HUDEP-2 (cell line): ENCODE data around the gene SELENOM.
"Not testable (repeated sequence)": the region's sequence is repeated elsewhere in the genome, so short reads cannot be mapped to it uniquely, and the experiment has no call there.

ENCODE experiments used
- DNase-seq, 76 experiments: peaks; one replicate each; lab custom pipeline; 2025; ENCODE audit not compliant: unreplicated experiment in 76 of 76; lab: John Stamatoyannopoulos, UW

The SELENOM gene

DNA sequence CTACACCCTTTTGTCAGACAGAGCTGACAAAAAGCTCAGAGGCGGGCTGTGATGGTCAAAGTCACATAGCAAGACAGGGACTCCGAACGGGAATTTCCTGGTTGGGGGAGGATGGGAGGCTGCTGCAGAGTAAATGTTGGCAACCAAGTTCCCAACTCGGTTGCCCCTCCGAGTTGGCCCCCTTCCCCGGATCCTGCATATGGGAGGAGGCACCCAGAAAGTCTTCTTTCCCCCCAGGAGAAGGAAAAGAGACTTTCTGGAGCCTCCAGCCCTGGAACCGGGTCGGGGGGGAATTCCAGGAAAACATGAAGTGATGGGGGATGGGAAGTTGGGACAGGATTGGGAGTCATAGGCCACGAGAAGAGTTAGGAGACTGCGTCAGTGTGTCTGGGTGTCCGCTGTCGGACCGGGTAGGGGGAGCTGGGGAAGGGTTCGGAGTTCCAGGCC, 614 bp downstream of the SELENOM start:
- no peak for DNase-seq

DNA sequence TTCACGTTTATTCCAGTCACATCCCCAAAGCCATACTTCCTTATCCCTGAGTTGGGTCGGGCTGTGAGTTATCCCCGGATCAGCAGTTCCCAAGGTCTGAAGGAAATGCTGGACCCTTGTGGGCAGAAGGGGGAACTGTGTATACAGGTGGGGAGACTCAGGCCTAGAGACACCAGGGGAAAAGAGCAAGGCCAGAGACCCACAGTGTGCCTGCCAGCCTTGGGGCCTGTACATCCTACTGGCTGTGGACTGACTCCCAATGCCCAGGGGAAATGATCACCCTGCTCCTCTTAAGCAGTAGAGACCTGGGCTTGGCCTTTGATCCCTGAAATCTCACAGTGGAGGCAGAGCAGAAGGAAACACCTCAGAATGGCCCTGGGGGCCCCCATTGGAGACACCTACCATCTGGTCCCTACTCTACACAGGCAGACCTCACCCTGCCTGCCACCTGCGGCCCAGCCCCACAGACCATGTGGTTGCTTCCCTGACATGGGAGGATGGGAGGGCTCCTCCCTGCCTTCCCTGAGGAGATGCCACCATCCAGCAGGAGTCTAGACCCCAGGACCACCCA, 1.3 kb downstream of the SELENOM start:
- no peak for DNase-seq

DNA sequence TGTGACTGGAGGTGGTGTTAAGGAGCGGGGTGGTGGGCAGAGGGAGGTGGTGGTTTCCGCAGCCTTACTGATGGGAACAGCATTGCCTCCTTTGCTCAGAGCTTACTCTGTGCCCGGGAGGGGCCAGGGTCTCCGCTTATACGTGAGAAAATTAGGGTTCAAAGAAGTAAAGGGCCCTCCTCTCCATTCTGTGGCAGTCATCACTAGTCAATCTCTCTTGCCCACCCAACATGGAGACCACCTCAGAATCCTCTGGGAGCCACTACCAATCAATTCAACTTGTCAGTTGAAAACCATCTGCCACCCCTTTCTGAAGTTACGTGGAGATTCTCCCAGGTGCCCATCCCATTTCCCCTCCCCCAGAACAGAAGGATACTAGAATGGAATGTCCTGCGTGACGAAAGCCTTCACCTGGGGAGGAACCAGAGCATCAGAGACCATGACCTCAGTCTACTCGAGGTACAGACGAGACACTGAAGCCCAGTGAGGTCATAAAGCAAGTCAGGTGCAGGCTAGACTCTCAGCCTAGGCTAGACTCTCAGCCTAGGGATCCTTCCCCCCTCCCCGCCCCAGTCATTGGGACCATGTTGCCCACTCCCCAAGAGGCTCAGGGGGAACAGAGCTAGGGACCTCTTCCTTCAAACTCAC, 2.0 kb downstream of the SELENOM start:
- no peak for DNase-seq

DNA sequence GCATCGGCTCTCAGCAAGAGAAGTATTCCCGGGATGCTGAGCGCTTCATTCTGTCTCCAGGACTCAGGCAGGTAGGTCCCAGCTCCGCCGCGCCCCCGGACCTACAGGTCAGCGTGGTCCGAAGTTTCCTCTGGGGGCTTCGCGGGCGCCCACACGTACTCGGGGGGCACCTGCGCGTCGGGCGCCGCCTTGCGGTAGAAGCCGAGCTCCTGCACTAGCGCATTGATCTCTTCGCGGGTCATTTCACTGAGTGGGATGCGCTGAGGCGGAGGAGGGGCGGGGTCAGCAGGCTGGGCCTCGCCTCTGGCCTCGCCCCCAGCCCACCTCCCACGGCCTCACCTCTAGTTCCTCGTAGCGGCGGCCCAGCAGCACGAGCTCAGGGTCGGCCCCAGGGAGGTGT, 2.5 kb downstream of the SELENOM start:
- DNase-seq = peak in 1 of 76 experiments; percentile 7

DNA sequence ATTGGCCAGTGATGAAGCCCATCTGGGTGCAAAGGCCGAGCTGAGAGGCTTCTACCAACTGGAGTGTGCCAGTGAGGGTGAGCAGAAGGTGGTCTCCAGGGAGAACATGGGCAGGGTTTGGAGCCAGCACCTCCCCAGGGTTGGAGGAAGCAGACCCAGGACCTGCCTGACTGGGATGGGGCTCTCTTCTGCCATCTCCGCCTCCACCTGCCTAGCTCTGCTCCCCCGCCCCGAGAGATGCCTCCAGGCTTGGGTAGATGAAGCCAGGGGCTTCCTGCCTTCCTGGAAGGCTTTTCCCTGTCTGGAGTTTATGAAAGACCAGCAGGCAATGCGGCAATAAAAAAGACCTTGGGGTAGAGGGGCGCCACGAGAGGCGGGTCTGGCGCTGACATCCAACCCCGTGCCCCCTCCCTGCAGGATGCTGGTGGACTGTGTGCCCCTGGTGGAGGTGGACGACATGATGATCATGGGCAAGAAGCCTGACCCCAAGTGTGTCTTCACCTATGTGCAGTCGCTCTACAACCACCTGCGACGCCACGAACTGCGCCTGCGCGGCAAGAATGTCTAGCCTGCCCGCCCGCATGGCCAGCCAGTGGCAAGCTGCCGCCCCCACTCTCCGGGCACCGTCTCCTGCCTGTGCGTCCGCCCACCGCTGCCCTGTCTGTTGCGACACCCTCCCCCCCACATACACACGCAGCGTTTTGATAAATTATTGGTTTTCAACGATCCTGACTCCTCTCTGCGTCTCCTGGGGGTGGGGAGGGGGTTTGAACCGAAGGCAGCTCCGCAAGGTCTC, 3.3 kb downstream of the SELENOM start:
- no peak for DNase-seq

DNA sequence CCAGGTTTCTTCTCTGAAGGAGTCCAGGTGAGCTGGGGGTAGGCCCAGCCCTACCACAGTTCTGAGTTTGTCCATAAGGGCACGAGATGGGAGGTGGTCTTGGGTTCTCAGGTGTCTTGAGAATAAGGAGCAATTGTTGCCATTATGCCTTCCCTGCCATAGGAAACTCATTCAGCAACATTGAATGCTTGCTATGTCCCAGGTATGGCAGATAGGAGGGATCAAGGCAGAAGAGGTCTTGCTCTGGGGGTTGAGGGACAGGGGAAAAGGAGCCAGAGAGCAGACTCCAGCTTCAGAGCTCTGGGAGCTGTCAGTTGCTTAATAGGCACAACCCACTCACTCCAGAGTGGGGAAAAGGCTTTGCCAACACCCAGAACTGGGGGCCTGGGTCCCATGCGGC, 4.3 kb downstream of the SELENOM start:
- no peak for DNase-seq

DNA sequence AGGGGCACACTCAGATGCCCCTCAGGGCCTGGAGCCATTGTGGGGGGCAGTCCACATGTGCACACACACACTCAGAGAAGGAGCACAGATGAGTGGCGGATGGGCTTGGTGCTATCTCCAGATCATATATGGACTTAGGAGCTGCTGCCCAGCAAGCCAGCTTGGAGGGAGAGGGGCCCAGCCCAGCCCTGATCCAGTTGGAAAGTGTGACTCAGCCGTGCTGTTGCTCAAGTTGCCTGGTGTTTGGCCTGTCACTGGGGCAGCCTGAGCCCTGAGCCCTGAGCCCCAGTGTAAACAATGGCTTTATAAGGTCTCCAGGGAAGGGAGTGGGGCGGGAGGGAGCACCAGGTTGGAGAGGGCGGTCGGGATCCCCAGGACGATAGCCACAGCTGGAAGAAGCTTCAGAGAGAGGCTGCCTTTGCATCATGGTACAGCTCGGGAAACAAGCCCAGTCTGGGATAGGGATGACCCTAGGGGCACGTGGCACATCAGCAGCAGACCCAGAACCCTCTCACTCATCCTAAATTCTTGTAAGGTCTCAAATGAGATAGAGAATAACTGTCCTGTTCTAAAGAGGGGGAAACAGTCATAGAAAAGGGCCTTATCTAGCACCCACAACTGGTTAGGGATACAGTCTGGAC, 4.8 kb downstream of the SELENOM start:
- peak in 6 of 76 experiments; percentile 6 to 43 (median 20) for DNase-seq

DNA sequence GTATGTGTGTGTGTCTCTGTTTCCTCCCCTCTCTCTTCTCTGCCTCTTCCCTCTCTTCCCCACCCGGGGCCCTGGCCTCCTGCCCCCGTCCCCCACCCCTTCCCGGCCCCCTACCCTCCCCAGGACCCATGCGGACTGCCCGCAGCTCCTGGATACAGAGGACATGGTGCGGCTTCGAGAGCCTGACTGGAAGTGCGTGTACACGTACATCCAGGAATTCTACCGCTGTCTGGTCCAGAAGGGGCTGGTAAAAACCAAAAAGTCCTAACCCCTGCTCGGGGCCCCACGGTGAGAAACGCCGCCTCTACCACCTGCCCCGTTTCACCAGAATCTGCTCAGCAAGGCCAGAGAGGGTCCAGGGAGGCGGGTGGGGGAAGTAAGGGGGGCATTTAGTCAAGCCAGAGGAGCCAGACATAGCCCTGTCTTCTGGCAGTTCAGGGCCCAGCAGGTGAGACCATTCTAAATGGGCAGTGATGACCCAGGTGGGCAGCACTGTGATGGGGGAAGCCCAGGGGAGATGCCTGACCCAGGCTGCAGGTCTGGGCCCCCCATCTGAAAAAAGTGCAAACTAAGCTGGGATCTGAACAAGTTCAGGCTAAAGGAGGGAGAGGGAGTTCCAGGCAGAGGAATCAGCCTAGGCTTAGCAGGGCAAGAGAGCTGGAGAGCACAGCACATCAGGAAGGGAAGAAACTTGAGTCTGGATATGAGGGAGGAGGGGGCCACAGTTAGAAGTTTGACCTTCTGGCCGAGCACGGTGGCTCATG, 6.4 kb downstream of the SELENOM start:
- DNase-seq = no peak

DNA sequence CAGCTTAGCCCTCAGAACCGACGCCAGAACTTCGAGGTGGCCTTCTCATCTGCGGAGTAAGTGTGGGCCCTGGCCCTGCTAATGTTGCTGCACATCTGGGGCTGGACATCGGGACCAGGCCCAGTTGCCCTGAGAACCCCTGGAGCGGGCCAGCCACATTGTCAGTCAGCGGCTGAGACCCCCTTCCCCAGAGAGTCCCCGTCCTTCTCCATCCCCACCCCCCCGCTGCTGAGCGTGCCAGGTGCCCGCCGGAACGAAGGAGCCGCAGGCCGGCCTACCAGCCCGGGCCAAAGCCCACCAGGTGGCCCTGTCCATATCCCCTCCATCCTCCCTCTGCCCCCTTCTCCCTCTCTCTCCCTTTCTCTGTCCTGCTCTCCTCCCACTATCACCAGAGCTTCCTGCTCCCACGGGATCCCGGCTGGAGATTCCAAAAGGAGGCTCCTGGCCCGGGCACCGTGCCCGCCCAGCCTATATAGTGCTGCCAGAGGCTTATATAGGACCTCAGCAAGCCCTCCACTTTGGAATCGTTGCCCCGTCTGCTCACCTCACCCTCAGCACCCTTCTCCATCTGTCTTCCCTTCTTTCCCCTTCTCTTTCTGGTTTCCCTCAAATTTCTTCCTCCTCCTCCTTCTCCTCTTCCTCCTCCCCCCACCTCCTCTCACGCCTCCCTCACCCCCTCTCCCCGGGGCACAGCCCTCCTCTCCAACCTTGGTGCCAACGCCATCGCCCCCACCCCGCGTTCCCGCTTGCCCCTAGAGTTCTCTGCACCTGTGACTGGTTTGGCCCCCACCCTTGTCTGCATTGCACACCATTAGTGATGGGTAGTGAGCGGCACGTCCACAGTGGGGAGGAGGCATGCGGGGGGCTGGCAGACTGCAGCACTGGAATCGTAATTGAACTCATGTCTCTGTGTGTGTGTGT, 7.3 kb downstream of the SELENOM start:
- DNase-seq = no peak

DNA sequence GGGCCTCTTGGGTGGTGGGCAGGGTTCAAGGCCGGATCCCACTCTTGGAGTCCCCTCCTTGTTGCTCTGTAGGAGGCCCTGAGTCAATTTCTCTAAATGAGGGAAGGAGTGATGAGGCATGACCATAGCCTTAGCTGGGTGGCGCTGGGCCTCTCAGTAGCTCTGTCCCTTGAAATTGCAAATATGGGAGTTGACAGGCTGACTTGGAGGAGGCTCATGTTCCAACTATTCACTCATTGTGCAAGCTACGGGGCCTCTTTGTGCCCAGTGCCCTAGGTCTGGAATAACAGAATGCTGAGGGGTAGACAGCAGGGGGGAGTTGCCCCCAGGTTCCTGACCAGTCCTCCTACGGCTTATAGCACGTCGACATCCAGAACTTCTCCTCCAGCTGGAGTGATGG, 8.0 kb downstream of the SELENOM start:
- DNase-seq = no peak

DNA sequence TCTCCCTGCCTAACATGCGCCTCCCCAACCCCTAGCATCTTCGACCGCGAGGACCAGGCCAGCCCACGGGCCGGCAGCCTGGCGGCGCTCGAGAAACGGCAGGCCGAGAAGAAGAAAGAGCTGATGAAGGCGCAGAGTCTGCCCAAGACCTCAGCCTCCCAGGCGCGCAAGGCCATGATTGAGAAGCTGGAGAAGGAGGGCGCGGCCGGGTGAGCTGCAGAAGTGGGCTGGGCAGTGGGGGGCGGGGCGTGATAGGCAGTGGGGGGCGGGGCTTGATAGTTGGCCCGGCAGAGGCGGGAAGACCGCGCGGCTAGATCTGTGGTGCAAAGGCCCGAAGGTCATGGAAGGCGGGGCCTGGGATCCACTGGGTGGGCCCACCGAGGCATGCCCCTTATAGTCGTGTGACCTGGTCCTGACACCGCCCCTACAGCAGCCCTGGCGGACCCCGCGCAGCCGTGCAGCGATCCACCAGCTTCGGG, 8.7 kb downstream of the SELENOM start:
- DNase-seq = peak in 1 of 76 experiments; percentile 17

DNA sequence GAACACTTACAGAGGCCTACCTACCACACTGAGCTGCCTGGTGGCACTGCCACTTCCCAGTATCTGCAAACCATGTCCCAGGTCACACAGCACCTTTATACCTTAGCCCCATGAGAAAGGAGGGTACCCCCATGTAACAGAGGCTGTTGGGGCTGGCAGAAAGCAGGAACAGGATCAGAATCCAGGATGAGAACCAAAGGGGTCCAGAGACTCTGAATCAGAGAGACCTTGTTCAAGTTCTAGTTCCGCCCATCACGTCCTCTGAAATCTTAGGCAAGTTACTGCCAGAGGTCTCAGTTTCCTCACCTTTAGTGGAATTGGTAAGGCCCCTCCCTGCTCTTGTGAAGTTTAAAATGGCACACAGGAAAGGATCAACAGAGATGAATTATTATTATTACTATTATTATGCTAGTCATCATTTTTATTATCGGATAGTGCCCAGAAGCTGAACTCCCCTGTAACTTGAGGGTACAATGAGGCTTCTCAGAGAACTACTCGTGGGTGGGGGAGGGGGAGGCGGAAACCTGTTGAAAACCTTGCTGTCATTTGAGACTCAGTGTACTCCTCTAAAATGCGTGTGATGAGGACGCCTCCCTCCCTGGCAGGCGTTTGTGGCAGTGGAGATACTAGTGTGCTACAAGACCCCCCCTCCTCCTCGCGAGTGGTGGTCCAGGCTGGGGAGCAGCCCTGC, 9.3 kb downstream of the SELENOM start:
- no peak for DNase-seq

DNA sequence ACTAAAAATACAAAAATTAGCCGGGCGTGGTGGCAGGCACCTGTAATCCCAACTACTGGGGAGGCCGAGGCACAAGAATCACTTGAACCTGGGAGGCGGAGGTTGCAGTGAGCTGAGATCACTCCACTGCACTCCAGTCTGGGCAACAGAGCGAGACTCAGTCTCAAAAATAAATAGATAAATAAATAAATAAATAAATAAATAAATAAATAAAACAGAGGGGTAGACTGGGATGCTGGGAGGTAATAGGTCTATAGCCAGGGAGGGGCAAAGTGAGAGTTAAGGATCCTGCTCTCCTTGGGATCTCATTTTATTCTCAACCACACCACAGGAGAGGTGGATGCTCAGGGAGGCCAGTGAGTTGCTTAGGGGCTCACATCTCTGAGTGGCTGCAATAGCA, 9.8 kb downstream of the SELENOM start:
- DNase-seq = not testable (repeated sequence)

DNA sequence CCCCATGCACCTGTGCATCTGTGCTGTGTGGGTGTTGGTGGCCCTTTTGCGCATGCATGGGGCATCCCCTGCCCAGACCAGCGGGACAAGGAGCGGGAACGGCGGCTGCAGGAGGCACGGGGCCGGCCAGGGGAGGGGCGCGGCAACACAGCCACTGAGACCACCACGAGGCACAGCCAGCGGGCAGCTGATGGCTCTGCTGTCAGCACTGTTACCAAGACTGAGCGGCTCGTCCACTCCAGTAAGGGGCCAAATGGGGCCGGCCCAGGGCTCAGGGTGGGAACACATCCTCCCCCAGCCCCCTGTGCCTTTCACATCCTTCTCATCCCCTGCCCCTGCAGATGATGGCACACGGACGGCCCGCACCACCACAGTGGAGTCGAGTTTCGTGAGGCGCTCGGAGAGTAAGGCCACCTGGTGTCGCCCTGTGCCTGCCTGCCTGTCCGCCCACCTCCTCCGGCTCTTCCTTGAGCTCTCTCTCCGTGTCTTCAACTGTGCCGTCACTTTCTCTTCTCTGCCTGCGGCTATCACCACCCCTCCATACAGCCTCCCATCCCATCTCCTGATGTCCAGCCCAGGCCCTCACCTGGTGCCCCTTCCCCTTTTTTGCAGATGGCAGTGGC, 10.6 kb downstream of the SELENOM start:
- DNase-seq = no peak

DNA sequence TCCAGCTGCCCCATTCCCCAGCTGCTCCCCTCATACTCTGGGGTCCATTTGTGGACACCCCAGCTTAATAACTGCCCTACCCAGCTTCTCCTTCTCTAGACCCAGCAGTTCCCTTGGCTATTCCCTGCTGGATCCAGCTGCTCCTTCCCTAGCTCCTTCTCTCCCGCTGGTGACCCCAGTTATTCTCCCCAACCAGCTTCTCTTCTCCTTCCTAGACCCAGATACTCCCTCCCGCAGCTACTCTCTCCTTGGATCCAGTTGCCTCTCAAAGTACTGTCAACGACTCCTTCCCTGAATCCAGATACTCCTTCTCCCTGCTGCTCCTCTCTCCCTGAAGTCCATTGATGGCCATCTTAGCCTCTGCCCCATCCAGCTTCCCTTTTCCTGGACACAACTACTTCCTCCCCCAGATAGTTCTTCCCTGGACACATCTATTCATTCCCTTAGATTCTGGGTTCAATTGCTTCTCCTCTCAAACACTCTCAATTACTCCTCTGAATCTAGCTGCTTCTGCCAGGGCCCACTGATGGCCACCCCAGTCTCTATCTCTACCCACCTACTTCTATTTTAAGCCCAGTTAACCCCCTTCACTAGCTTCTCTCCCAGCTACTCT, 11.6 kb downstream of the SELENOM start:
- no peak for DNase-seq

DNA sequence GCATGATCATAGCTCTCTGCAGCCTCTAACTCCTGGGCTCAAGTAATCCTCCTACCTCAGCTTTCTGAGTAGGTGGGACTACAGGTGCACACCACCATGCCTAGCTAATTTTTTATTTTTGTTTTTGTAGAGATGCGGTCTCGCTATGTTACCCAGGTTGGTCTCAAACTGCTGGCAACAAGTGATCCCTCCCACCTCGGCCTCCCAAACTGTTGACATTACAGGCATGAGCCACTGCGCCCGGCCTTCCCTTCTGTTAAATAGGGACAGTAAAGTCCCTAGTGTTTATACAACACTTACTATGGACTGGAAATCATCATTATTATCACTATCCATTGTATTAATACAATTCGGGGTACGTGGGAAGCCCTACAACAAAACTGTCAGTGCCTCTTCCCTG, 12.6 kb downstream of the SELENOM start:
- DNase-seq = no peak

DNA sequence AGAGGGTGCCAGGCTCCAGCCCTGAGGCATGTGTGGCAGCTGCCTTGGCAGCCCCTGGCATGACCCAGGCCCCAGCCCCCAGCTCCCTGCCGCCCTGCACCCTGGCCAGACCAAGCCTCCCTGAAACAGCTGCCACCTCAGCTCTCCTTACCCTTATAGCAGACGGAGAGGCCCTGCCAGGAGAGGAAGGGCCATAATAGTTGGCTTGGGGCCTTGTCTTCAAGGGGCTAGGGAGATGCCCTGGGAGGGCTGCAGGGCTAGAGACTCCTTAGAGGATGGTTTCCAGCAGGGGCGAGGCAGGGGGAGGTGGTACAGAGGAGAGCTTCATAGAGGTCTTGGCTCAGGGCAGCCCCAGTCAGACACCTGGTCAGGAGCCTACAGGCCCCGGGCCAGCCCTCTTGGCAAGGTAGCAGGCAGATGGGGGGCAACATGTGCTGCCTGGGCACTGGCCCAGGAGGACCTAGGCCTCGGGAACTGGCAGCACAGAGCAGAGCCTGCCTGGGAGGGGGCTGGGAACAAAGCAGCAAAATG, 13.3 kb downstream of the SELENOM start:
- no peak for DNase-seq
